HTR-8/SVneo (cell line): ENCODE results near the gene ELOA.
"Not testable (repeated sequence)": the region's sequence is repeated elsewhere in the genome, so short reads cannot be mapped to it uniquely, and the experiment has no call there.

Source experiments
- DNase-seq: peaks from one replicate; pipeline ENCODE4 v3.0.0; 2011; ENCODE audit warnings: low spot score, mixed read lengths; ENCODE audit not compliant: insufficient read length
- FAIRE-seq: peaks from 2 replicates; lab custom pipeline; 2011; peaks lifted over from hg19 to GRCh38; lab: Jason Lieb, UNC

The ELOA gene

DNA sequence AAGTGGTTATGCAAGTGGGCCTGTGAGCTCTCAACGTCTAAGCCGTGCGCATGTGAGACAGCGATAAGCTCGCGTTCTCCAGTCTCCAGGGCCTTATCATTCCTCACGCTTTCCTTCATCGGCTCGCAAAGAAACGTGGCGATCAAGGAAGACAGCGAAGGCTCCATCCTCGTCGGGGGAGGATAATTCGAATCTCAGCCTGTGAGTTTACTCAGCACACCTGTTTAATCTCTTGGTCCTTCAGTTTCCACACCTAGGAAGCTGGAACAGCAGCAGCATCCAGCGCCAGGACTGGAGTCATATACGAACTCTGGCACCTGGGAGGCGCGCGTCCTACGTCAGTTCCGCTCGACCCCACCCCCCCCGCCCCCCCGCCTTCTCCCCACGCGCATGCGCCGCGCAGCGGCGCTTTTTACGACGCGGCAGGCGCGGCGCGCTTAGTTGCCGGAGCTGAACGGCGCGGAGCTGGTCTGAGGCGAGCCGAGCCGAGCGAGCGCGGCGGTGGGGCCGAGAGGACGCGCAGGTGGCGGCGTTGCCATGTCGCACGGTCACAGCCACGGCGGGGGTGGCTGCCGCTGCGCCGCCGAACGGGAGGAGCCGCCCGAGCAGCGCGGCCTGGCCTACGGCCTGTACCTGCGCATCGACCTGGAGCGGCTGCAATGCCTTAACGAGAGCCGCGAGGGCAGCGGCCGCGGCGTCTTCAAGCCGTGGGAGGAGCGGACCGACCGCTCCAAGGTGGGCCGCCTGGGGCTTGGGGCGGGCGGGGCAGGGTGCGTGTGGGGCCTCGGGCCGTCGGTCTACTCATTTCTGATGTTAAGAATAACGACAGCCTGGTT, 34.9 kb downstream of the ELOA start, which contains the start of gene PITHD1:
PITHD1 (plus strand) TSS at position 440 of the 836 bp plus-strand sequence; CDS start at position 538, 98 bp downstream.
- no peak for FAIRE-seq
- peak; percentile 89 for DNase-seq

DNA sequence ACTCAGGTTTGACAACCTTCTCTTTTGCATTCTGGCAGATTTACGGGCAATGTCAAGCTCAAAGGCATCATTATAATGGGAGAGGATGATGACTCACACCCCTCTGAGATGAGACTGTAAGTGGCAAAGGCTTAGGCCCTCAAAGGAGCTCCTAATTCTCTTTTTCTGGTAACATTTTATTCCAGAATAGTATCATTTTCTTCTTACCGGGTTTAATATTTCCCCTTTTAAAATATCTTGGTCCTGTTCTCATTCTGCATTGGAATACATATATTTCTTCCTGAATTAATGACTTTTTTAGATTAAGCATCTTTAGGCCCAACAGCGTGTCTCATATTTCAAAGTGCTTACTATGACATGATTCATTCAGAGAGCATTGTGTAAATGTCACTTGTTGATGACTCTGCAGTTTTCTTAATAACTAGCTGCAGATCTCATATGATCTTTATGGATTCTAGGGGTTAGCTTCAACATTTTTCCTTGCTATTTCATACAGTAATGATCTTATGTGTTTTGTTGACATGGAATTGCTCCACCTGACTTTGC, 36.6 kb downstream of the ELOA start:
- DNase-seq (peak; percentile 24), FAIRE-seq (no peak)

- not testable (repeated sequence) for DNase-seq, FAIRE-seq
Measured at GRCh38 chr1:23783141-23783540, 39.9 kb downstream of the ELOA start.

DNA sequence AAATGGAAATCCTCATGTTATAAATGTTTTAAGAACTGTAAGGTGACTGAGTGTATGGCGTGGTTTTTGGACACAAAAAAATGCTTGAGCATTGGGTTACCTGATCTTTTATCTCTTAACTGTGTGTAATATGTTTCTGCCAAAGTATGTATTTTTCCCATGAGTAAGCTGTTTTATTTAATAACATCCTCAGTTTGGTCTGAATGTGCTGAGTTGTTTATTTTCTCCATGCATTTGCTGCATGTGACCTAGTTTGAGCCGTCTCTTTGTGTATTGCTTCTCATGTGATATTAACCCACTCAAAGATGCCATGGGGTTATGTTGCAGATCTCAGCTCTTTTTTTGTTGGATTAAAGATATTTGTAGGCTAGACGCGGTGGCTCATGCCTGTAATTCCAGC, 41.6 kb downstream of the ELOA start:
- DNase-seq (no peak), FAIRE-seq (no peak)

- FAIRE-seq (no peak), DNase-seq (no peak)
Measured at GRCh38 chr1:23787701-23788100, 44.4 kb downstream of the ELOA start.

GRCh38 chr1:23788695-23789094, 45.4 kb downstream of the ELOA start:
- DNase-seq (no peak), FAIRE-seq (no peak)

DNA sequence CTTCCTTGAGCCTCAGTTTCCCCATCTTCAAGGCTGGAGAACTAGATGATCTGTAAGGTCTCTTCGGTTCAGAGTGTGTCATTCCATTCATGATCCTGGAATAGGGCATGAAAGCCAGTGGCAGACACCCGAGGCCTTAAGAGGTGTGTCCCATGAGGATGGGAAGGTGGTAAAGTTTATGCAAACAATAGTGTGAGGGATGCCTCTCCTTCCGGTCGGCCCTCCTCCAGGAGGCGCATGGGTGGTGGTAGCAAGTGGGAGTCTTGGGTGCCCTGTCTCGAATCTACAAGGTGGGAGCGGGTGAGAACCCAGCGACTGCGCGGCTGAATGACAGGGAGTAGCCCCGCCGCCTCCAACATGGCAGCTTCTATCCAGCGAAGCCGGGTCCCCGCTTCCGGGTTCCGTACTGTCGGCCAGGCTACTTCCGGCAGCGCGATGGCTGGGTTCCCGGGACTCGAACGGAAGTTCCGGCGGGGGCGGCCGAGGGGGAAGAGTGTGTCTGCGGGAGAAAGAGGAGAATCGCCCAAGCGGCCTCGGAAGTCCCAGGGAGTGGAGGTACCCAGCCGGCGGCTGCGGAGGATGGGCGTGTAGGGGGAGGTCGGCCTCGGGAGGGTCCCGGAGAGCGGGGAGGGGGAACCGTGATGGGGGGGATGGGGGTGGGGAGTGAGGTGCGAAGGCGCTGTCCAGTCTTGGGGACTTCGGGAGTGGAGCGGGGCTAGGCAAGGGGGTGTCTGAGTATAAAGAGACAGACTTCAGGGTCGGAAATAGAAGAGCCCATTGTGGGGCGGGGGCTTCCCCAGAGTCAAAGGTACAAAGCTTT, 47.6 kb downstream of the ELOA start, which contains the start of gene LYPLA2:
LYPLA2 (plus strand) TSS at position 450 of the 820 bp plus-strand sequence. CDS start 1,538 bp downstream, outside the sequence.
- DNase-seq (peak; percentile 83), FAIRE-seq (no peak)

GRCh38 chr1:23791516-23792047, 48.3 kb downstream of the ELOA start:
- DNase-seq (no peak), FAIRE-seq (no peak)

DNA sequence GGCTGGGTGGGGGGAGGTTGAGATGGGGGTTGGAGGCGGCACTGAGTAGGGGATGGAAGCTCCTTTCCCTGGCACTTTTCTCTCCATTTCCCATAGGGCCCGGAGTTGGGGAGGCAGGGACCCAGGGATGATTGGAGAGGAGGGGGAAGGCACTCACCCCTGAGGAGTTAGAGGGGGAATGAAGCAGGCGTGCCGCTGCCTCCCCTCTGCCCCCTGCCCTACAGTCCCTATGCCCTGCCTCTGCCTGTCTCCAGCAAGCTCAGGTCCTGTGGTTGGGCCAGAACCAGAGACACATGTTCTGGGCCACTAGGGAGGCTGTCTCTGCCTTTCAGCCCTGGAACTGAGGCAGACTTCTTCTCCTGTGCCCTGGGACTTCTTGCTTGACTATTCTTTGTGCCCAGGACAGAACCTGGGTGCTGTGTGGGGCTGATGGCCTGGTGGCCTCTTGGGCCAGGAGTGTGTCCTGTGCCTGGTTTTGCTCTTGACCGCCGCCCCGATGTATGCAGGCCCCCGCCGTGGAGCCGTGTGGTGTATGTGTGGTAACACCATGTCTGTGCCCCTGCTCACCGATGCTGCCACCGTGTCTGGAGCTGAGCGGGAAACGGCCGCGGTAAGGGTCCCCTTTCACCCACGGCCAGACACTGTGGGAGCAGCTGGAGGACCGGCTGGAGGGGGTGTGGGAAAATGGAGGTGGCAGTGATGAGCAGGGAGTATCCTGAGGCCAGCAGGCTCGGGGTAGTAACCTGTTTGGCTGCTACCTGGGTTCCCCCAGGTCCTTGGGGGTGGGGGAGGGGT, 49.1 kb downstream of the ELOA start:
- DNase-seq: no peak
- FAIRE-seq: no peak

DNA sequence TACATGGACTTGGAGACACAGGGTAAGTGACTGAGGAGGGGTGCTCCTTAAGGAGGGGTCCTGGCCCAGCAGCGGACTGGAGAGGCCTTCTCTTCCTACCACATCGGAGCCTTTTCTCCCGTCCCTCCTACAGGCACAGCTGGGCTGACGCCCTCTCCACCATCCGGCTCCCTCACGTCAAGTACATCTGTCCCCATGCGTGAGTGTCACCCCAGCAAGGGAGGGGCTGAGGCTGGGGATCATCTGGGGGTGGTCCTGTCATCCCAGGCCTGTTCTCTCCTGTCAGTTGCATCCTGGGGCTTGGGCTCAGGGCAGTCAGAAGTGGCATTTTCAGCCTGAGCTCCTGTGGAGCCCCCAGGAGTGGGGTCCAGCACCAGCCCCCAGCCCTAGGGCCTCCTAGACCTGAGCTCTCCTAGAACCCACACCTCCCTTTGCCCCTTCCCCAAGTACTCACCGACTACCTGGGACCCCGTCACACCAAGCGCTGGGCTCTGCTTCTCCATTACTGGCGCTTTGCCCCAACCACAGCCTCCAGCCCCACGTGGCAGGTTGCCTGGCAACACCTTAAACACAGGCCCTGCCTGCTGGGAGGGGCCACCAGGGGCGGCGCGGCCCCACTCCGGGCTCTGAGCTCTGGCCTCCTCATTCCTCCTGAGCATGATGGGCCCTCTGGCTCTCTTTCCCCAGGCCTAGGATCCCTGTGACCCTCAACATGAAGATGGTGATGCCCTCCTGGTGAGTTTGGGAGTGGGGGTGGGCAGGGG, 49.9 kb downstream of the ELOA start:
- no peak for FAIRE-seq
- DNase-seq: no peak

GRCh38 chr1:23793861-23794731, 50.8 kb downstream of the ELOA start:
- FAIRE-seq: no peak
- DNase-seq: no peak

- not testable (repeated sequence) for FAIRE-seq, DNase-seq
Measured at GRCh38 chr1:23794732-23795182, 51.5 kb downstream of the ELOA start.

GRCh38 chr1:23795676-23796465, 52.6 kb downstream of the ELOA start:
- no peak for FAIRE-seq
- DNase-seq: no peak

- no peak for FAIRE-seq
Measured at GRCh38 chr1:23796466-23797271, 53.4 kb downstream of the ELOA start.

DNA sequence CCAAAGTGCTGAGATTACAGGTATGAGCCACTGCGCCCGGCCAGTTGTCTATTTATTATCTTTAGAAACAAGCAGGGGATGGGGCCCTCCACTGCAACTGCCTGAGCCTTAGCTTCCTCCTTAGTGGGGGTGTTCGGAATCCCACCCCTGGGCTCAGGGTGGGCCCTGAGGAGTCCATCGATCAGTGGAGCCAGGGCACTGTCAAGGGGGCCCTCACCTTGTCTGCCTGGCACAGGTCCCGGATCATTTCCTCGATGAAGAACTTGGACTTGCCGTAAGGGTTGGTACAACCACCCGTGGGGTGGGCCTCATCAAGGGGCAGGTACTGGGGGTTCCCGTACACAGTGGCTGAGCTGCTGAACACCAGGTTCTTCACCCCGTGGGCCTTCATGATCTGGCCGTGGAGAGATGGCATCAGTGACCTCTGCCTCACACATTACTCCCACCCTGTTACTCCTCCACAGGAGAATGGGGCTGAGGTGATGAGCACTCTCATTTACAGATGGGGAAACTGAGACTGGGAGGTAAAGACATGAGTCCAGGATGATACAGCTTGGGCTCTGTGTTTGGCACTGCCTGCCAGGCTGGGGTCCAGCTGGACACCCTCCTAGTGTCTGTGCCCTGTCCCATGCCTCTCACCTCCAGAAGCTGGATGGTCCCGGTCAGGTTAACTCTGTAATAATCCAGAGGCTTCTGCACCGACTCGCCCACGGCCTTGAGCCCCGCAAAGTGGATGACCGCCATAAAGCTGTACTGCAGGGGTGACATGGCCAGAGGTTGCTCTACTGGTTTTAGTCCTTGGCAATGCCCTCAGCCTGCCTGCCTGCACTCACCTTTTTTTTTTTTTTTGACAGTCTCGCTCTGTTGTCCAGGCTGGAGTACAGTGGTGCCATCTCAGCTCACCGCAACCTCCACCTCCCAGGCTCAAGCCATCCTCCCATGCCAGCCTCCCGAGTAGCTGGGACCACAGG, 54.5 kb downstream of the ELOA start:
- DNase-seq: no peak
- no peak for FAIRE-seq

More at GRCh38 chr1:23796466-23797271, 53.4 kb downstream of the ELOA start:
- no peak for DNase-seq
